GM12878 (cell line): ENCODE results near the gene CLIP2. TPM values are rescaled to one million over a fixed set of nuclear protein-coding genes. Genes with fewer than 3 reads are reported as not detected.

Experiments
- ATAC-seq: fragments of 200-7000 bp; cut with Tn5 transposase; 3 replicates; pipeline ENCODE4 v1.9.1; 2020; ENCODE audit warnings: mild to moderate bottlenecking, moderate library complexity
- BruUV-seq: library from RNA; stranded (reverse); fragments of 400-500 nt; replicated peaks from 2 replicates; lab custom pipeline; 2021; lab: Mats Ljungman, UMichigan
- CTCF ChIA-PET: fragments of 300-600 bp; sonication (Branson Sonifier 250); formaldehyde crosslinking; extraction: SDS; loops from one replicate; lab custom pipeline; 2021; ENCODE audit warnings: inconsistent platforms; lab: Yijun Ruan, JAX
- POLR2A ChIA-PET: fragments of 350-600 bp; formaldehyde crosslinking; extraction: SDS; loops from one replicate; lab custom pipeline; 2021; ENCODE audit warnings: inconsistent platforms; lab: Charles Lee
- RAD21 ChIA-PET: fragments of 300-600 bp; sonication (Branson Sonifier 250); formaldehyde crosslinking; loops from one replicate; lab custom pipeline; 2023; ENCODE audit warnings: antibody characterized with exemption; ENCODE audit not compliant: unreplicated experiment; lab: Charles Lee
- SMC1A ChIA-PET: fragments of 300-600 bp; sonication (Branson Sonifier 250); formaldehyde crosslinking; loops from one replicate; lab custom pipeline; 2023; ENCODE audit not compliant: unreplicated experiment, uncharacterized antibody; lab: Charles Lee
- DNase-seq: peaks from one replicate; pipeline ENCODE4 v3.0.0-alpha.2; 2011; ENCODE audit warnings: low read depth, low spot score
- FAIRE-seq: peaks from 3 replicates; lab custom pipeline; 2011; peaks lifted over from hg19 to GRCh38; lab: Jason Lieb, UNC
- H2AFZ ChIP-seq: 2 replicates; pipeline ENCODE4 v1.6.0; 2011; ENCODE audit warnings: low read depth, low read length, control low read depth; ENCODE audit not compliant: control insufficient read depth
- H3K27ac ChIP-seq: 2 replicates; pipeline ENCODE4 v1.5.1; 2011; ENCODE audit warnings: control low read depth; ENCODE audit not compliant: control insufficient read depth, insufficient read depth
- H3K27me3 ChIP-seq, 2 experiments: replicated peaks in 1 of 2; 2 replicates each; pipeline versions ENCODE4 v1.6.0 to v1.6.1; 2011; ENCODE audit warnings: low read length in 1 of 2; ENCODE audit not compliant: control insufficient read depth in 2 of 2, insufficient read depth in 2 of 2
- H3K36me3 ChIP-seq, 2 experiments: 2 replicates each; pipeline ENCODE4 v1.5.1; 2011; ENCODE audit warnings: low read length in 1 of 2; ENCODE audit not compliant: control insufficient read depth in 2 of 2, insufficient read depth in 2 of 2
- H3K4me1 ChIP-seq: 2 replicates; pipeline ENCODE4 v1.6.1; 2011; ENCODE audit warnings: mild to moderate bottlenecking, low read length, moderate library complexity, mixed read lengths; ENCODE audit not compliant: control insufficient read depth, insufficient read depth
- H3K4me2 ChIP-seq: 2 replicates; pipeline ENCODE4 v1.6.0; 2011; ENCODE audit warnings: control low read depth; ENCODE audit not compliant: control insufficient read depth, insufficient read depth
- H3K4me3 ChIP-seq: fragments of 200-600 bp; sonication (generic); 2 replicates; pipeline ENCODE4 v1.5.1; 2016
- H3K79me2 ChIP-seq: 2 replicates; pipeline ENCODE4 v1.6.0; 2011; ENCODE audit warnings: low read length; ENCODE audit not compliant: control insufficient read depth, insufficient read depth
- H3K9ac ChIP-seq: 2 replicates; pipeline ENCODE4 v1.8.0; 2011; ENCODE audit warnings: low read length, control low read depth, mixed read lengths; ENCODE audit not compliant: control insufficient read depth, insufficient read depth
- H3K9me3 ChIP-seq: replicated peaks from 3 replicates; pipeline ENCODE4 v1.5.1; 2011; ENCODE audit warnings: mild to moderate bottlenecking, low read length; ENCODE audit not compliant: control insufficient read depth, insufficient read depth
- H4K20me1 ChIP-seq: 2 replicates; pipeline ENCODE4 v1.6.0; 2011; ENCODE audit not compliant: control insufficient read depth, insufficient read depth
- BCL11A ChIP-seq: IDR thresholded peaks from 2 replicates; pipeline ENCODE4 v1.6.1; 2011; ENCODE audit warnings: low read depth, low read length
- BHLHE40 ChIP-seq, 2 experiments: fragments of 450-650 bp in 1 of 2; IDR thresholded peaks; 2 replicates each; pipeline ENCODE4 v1.6.1; 2011 to 2017; ENCODE audit warnings: low read depth in 2 of 2, borderline replicate concordance in 1 of 2, improper control_type of control experiment in 1 of 2, low read length in 1 of 2, mild to moderate bottlenecking in 1 of 2
- CHD4 ChIP-seq: fragments of 200-600 bp; sonication (generic); IDR thresholded peaks from 2 replicates; pipeline ENCODE4 v1.6.1; 2016; ENCODE audit warnings: mild to moderate bottlenecking
- CREB1 ChIP-seq: IDR thresholded peaks from 2 replicates; pipeline ENCODE4 v1.6.1; 2012; ENCODE audit warnings: low read depth, mild to moderate bottlenecking, inconsistent platforms
- EGR1 ChIP-seq, 2 experiments: IDR thresholded peaks; 1 replicate in 1 of 2; 2 replicates in 1 of 2; pipeline ENCODE4 v1.6.1; 2011 to 2012; ENCODE audit warnings: low read depth in 2 of 2, low read length in 2 of 2, borderline replicate concordance in 1 of 2, mild to moderate bottlenecking in 1 of 2, moderate library complexity in 1 of 2
- KLF5 ChIP-seq: fragments of 450-650 bp; IDR thresholded peaks from 2 replicates; pipeline ENCODE4 v1.6.1; 2014; ENCODE audit warnings: mild to moderate bottlenecking; ENCODE audit not compliant: partially characterized antibody
- NFXL1 ChIP-seq: fragments of 450-650 bp; IDR thresholded peaks from 2 replicates; pipeline ENCODE4 v1.6.1; 2017; ENCODE audit warnings: antibody characterized with exemption, mild to moderate bottlenecking, borderline replicate concordance
- PAX8 ChIP-seq: fragments of 450-650 bp; IDR thresholded peaks from 2 replicates; pipeline ENCODE4 v1.6.1; 2017; ENCODE audit warnings: mild to moderate bottlenecking, moderate library complexity
- RUNX3 ChIP-seq: IDR thresholded peaks from 2 replicates; pipeline ENCODE4 v1.6.1; 2012; ENCODE audit warnings: low read length, inconsistent platforms
- SP1 ChIP-seq: IDR thresholded peaks from one replicate; pipeline ENCODE4 v1.6.1; 2011; ENCODE audit warnings: low read depth, low read length
- TARDBP ChIP-seq: IDR thresholded peaks from 2 replicates; pipeline ENCODE4 v1.6.1; 2016; ENCODE audit warnings: borderline replicate concordance
- TCF7 ChIP-seq: IDR thresholded peaks from 2 replicates; pipeline ENCODE4 v1.6.1; 2014; ENCODE audit warnings: antibody characterized with exemption, borderline replicate concordance
- YBX1 ChIP-seq: fragments of 450-650 bp; IDR thresholded peaks from 2 replicates; pipeline ENCODE4 v1.6.1; 2016; ENCODE audit warnings: antibody characterized with exemption
- ZNF384 ChIP-seq: IDR thresholded peaks from 2 replicates; pipeline ENCODE4 v1.6.1; 2012; ENCODE audit warnings: low read depth, mild to moderate bottlenecking, low read length, improper control_type of control experiment, borderline replicate concordance
- WGBS: methylation state at CpG from one replicate; pipeline ENCODE4 v1.1.6; 2016; ENCODE audit warnings: low lambda C conversion rate; ENCODE audit not compliant: insufficient replicate concordance, insufficient coverage; ENCODE audit errors: missing lambda C conversion rate; 5-methylcytosine and 5-hydroxymethylcytosine counted together
- in situ Hi-C: fragments of 300-500 bp; cut with MboI; formaldehyde crosslinking; loops from 9 replicates; pipeline ENCODE4 v1.14.3; 2018; ENCODE audit warnings: mixed read lengths
- intact Hi-C: fragments of 100-400 bp; cut with micrococcal nuclease; formaldehyde crosslinking; loops from one replicate; pipeline ENCODE4 v1.14.2; 2022; ENCODE audit not compliant: unreplicated experiment
- polyA plus RNA-seq, 11 experiments: library from polyadenylated mRNA; depleted of rRNA in 4 of 11; unstranded in 6 of 11; stranded (reverse) in 5 of 11; fragments of >200 nt; fragmentation: Nextera tagmentation in 4 of 11; fragmentation: Illumina TruSeq in 1 of 11; extraction: Ambion mirVana in 4 of 11; extraction: Trizol in 1 of 11; gene quantifications; 1 replicate in 1 of 11; 2 replicates in 10 of 11; pipeline versions ENCODE4 v1.2.1 to v1.2.3, GENCODE V29; 2011 to 2016; ENCODE audit warnings: inconsistent platforms in 2 of 11, missing spikeins in 2 of 11, low read depth in 1 of 11
- total RNA-seq, 4 experiments: library from RNA; depleted of rRNA in 3 of 4; stranded (reverse); fragments of >200 nt in 3 of 4; fragmentation: Illumina TruSeq in 1 of 4; extraction: Trizol in 1 of 4; gene quantifications; 2 replicates each; pipeline versions ENCODE4 v1.2.1 to v1.2.3, GENCODE V29; 2013 to 2021
- TF ChIP-seq, protein P1 (sequence below): IDR thresholded peaks from 2 replicates; pipeline ENCODE4 v1.6.1; 2011; ENCODE audit warnings: mild to moderate bottlenecking, low read depth, low read length, moderate library complexity; ENCODE audit not compliant: insufficient replicate concordance
- TF ChIP-seq, protein P2 (sequence below): fragments of 450-650 bp; IDR thresholded peaks from 2 replicates; pipeline ENCODE4 v1.6.1; 2017; ENCODE audit warnings: antibody characterized with exemption, mild to moderate bottlenecking, moderate library complexity
- TF ChIP-seq, protein P3 (sequence below): fragments of 450-650 bp; IDR thresholded peaks from 2 replicates; pipeline ENCODE4 v1.6.1; 2014; ENCODE audit warnings: mild to moderate bottlenecking

The CLIP2 gene
- total and polyA plus RNA-seq, 10 of the 15 experiments (the other 5 are each of a cell fraction or from before 2014, with no cell fraction given): 0.26 to 56.3 (median 21.0) TPM

DNA sequence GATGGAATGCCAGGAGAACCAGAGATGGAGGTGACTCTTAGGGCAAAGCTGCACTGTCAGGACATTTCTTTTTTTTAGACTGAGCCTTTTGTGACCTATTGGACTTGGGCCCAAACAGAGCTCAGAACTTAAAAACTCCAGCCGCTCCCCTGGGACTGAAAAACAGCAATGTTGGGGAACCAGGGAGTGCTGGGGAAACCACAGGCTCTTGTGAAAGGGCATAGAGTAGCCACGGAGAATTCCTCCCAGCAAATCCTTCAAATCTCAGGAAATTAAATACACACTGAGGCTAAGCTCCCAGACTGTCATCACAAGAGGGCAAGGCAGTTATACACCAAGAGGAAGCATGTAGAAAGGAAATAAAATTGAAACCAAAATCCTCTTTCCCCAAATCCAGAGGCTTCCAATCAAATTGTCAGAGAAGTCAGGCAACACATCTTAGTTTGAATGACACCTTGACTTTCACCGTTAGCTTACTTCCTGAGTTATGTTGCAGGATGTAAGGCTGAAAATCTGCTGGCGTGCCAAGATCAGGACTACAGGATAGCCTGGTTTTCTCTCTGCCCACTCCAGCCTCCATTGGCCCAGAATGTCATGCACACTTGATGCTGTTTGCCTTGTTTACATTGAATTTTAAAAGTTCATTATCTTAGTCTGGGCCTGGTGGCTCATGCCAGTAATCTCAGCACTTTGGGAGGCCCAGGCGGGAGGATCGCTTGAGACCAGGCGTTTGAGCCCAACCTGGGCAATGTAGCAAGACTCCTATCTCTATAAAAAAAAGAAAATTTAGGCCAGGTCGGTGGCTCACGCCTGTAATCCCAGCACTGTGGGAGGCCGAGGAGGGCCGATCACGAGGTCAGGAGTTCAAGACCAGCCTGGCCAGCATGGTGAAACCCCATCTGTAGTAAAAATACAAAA, 32.5 kb upstream of the CLIP2 start (continued):
- TF ChIP-seq, protein P1, sequence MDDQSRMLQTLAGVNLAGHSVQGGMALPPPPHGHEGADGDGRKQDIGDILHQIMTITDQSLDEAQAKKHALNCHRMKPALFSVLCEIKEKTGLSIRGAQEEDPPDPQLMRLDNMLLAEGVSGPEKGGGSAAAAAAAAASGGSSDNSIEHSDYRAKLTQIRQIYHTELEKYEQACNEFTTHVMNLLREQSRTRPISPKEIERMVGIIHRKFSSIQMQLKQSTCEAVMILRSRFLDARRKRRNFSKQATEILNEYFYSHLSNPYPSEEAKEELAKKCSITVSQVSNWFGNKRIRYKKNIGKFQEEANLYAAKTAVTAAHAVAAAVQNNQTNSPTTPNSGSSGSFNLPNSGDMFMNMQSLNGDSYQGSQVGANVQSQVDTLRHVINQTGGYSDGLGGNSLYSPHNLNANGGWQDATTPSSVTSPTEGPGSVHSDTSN: no peak
- TF ChIP-seq CHD4: no peak
- TF ChIP-seq, protein P2, sequence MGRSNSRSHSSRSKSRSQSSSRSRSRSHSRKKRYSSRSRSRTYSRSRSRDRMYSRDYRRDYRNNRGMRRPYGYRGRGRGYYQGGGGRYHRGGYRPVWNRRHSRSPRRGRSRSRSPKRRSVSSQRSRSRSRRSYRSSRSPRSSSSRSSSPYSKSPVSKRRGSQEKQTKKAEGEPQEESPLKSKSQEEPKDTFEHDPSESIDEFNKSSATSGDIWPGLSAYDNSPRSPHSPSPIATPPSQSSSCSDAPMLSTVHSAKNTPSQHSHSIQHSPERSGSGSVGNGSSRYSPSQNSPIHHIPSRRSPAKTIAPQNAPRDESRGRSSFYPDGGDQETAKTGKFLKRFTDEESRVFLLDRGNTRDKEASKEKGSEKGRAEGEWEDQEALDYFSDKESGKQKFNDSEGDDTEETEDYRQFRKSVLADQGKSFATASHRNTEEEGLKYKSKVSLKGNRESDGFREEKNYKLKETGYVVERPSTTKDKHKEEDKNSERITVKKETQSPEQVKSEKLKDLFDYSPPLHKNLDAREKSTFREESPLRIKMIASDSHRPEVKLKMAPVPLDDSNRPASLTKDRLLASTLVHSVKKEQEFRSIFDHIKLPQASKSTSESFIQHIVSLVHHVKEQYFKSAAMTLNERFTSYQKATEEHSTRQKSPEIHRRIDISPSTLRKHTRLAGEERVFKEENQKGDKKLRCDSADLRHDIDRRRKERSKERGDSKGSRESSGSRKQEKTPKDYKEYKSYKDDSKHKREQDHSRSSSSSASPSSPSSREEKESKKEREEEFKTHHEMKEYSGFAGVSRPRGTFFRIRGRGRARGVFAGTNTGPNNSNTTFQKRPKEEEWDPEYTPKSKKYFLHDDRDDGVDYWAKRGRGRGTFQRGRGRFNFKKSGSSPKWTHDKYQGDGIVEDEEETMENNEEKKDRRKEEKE: no peak
- TF ChIP-seq RUNX3: 0 out of 2 replicates have a peak, but pooled peaks have one; percentile 18
- no peak for TF ChIP-seq ZNF384

DNA sequence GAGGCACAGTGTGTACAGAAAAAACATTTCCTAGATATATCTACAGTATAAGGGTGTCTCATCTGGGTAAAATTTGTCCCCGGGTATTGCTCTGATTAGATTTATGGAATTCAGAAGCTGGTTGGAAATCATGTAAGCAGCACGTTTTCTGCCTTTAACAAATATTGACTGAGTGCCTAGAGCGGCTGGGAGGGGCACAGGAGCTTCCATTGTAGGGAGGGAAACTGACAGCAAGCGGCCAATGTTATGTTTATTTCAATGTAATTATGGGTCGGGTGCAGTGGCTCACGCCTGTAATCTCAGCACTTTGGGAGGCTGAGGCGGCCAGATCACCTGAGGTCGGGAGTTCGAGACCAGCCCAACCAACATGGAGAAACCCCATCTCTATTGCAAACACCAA, 30.6 kb upstream of the CLIP2 start:
- no TSS peak for BruUV-seq
- Histone ChIP-seq H3K9me3 (no peaks in the 10 kb centered on the region), H3K4me1 (peaks cover 30% of the 10 kb centered on the region), H3K4me3 (no peak overlapping the region), H3K79me2 (peaks cover 10% of the 10 kb centered on the region), H4K20me1 (no peaks in the 10 kb centered on the region), H2AFZ (no peak overlapping the region), H3K36me3 (no peaks in the 10 kb centered on the region), H3K27ac (no peak overlapping the region), H3K27me3 (no peaks in the 10 kb centered on the region), H3K9ac (no peak overlapping the region), H3K4me2 (no peak overlapping the region)
- ChIA-PET CTCF (interaction anchor here (1.3 to 1.8 kb wide), 3 partner anchors 10 to 30 kb away, joined by 3 to 4 read pairs (median 3); no protein-coding TSS in a partner anchor), RAD21 (interaction anchor here (0.9 to 2.2 kb wide), 6 partner anchors 17 to 81 kb away, joined by 3 to 8 read pairs (median 4); no protein-coding TSS in a partner anchor), POLR2A (interaction anchor here (1.3 to 2.8 kb wide), 4 partner anchors 10 to 49 kb away, joined by 3 to 17 read pairs (median 6); partner anchors contain the start of gene LAT2), SMC1A (interaction anchor here (0.8 to 4.2 kb wide), 11 partner anchors 12 to 155 kb away, joined by 3 to 41 read pairs (median 4); no protein-coding TSS in a partner anchor)
- 56% methylated on average over 9 of the region's 9 CpGs for WGBS
- intact Hi-C loops (no loop called here), in situ Hi-C loops (no loop called here)
- FAIRE-seq: no peak
- no peak for DNase-seq
- no peak for ATAC-seq
- TF ChIP-seq, protein P3, sequence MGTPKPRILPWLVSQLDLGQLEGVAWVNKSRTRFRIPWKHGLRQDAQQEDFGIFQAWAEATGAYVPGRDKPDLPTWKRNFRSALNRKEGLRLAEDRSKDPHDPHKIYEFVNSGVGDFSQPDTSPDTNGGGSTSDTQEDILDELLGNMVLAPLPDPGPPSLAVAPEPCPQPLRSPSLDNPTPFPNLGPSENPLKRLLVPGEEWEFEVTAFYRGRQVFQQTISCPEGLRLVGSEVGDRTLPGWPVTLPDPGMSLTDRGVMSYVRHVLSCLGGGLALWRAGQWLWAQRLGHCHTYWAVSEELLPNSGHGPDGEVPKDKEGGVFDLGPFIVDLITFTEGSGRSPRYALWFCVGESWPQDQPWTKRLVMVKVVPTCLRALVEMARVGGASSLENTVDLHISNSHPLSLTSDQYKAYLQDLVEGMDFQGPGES: no peak
- TF ChIP-seq EGR1 (IDR thresholded peaks at IDR 0.05; ENCODE audit: borderline replicate concordance in 1 of 2, low read depth in 2 of 2, low read length in 2 of 2) (no peak), SP1 (no peak), CREB1 (no peak), CHD4 (no peak), YBX1 (no peak), BHLHE40 (IDR thresholded peaks at IDR 0.05; ENCODE audit: borderline replicate concordance in 1 of 2, low read depth in 2 of 2, low read length in 1 of 2) (no peak), TARDBP (no peak), BCL11A (no peak), NFXL1 (no peak), TCF7 (no peak), KLF5 (no peak), PAX8 (no peak)
